KBM-7 (cell line): ENCODE data around the gene FBLN5.

Experiments used
- DNase-seq: peaks from one replicate; pipeline ENCODE4 v3.0.0-alpha.2; 2015
- in situ Hi-C: fragments of 300-500 bp; cut with MboI; formaldehyde crosslinking; loops from 2 replicates; pipeline ENCODE4 v1.14.3; 2020; ENCODE audit warnings: low sequenced_read_pairs, low pct_unique_long_range_greater_than_20kb, mixed read lengths

Gene FBLN5

DNA sequence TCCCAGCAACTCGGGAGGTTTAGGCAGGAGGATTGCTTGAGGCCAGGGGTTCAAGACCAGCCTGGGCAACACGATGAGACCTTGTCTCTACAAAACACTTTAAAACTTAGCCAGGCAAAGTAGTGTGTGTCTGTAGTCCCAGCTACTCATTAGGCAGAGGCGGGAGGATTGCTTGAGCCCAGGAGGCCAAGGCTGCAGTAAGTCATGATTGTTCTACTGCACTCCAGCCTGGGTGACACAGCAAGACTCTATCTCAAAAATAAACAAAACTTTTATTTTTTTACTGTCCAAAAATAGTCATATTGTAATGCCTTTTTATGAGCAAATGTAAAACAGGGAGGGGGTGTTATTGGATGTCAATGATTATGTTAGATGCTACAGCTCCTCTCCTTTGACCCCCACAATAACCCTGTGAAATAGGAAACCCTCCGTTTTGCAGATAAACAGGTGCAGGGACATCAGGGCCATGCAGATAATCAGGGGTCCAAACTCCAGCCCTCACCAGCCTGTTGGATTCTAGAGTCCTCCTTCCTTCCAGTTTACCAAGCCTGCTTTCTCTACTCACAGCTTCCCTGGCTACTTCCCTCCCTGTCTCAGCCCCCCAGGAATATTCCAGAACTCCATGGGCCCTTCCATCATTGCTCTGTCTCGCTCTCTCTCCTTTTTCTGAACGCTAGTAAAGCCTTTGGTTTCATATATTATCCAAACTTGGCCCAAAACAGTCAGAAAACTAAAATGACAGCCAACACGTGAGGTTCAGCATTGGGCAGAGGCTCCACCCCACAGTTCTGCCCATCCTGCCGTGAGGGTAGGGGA lies 5.9 kb upstream of the FBLN5 start:
- in situ Hi-C loops = no loop called here
- DNase-seq = no peak

DNA sequence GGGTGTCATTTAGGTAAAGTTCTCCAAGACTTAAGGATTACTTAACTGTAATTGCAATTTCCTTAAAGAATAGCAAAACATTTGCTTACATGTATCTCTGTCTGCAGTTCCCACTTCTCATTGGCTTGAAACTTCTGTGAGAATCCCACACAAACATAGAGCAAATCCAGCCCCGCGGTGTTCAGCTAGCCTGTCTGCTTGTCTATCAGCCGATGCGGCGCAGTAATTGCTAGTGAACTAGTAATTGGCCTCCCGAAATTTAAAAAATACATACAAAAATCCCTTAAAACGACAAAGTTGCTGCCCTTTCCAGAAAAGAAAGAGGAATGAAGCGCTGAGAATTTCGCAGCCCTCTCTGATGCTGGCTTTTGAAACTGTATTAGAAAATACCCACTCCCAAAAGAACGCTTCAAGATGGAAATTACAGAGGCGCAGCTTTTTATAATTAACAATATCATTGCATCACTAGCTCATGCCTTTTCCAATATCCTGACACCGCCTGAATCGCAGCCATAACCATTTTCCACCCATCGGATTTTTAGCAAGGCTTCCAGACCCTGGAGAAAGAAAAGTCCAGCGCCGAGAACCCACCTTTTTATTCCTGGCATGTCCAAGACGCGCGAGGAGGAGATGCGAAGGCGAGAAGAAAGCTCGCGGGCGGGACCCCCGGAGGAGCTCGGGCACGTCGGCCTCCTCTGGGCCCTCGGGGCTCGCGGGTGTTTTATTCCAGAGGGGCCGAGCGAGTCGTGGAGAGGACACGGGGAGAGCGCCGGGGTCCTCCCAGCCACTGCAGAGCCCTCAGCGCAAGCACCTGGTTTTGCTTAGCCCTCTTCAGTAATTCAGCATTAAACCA lies 646 bp downstream of the FBLN5 start:
- peak; percentile 11 for DNase-seq
- in situ Hi-C loops = no loop called here

DNA sequence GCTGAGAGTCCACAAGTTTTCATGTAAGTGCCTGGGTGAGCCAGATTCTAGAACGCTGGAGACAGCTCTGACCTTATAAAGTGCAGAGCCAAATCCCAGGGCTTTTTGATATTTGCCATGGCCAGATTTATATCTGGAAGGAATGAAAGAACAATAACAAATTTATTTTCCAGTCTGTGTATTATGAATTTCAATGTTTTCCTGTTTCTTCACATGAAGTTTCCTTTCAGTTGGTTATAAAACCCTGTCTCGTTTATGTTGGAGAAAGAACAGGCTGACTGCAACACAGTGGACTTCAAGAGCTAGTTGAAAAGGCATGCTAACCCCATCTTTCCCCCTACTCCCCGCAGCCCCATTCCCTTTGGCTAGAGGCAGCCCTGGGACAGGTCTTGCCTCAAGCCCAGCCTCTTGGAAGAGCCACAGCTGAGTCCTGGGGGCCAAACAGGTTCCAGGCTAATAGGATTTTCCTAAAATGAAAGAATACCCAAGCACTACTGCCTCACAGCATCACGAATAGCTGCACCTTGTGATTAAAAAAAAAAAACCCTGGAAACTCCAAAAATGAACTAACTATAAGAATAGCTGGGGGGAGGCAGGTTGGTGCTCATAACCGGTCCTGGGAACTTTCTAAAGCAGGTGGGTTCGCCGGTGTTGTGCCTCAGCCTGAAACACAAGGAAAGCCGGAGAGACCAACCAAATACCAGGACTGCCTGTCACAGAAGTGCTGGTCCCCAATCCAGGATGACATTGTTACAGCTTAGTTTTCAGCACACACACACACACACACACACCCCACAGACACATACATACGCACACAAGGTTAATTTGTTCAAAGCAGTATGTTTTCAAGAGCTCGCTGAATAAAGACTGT lies 1.5 kb downstream of the FBLN5 start:
- in situ Hi-C loops = no loop called here
- no peak for DNase-seq

DNA sequence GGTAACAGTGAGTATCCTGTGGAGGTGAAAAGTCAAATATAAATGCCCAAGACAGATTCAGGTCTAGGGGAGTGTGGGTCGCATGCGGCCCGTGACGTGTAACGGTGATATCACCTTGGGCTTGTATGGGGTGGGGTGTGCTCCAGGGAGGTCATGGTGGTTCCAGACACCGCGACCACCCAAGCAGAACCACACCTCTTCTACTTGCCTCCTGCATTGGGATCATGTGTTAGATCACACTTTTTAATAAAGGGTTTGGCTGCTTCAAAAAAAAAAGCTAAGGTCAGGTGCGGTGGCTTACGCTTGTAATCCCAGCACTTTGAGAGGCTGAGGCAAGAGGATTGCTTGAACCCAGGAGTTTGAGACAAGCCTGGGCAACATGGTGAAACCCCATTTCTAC lies 4.5 kb downstream of the FBLN5 start:
- in situ Hi-C loops = no loop called here
- DNase-seq = no peak

DNA sequence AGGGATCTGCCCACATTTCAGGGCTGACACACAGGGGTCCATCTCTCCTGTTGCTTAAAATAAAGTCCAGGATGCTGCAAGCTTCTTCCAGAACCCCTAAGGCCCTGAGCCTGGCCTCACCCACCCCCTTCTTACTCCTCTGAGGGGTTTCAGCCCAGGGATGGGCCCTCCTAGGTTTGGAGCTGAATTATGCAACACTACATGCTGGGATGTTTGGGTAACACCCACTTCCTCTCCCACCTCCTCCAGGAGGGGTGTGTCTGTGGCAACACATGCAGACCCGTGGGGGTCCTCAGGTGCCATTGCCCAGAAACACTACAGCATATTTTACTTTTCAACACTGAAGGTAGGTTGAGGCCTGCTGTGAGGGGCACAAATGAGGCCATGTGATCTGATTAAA lies 5.4 kb downstream of the FBLN5 start:
- in situ Hi-C loops = no loop called here
- no peak for DNase-seq

DNA sequence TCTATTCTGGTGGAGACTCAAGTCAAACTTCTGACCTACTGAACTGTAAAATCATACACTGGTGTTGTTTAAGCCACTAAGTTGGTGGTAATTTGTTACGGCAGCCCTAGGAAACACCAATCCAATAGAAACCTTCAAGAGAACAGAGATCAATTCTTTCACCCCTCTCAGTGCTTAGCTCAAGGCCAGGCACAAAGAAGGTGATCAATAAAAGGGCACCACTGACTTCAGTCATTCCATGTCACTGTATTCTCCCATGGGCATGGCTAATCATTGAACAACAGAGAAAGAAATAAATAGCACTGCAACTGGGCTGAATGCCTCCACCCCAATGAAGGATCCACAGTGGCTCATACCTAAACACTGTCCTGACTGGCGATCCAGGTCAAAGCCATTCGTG lies 7.3 kb downstream of the FBLN5 start:
- in situ Hi-C loops = no loop called here
- DNase-seq = no peak

DNA sequence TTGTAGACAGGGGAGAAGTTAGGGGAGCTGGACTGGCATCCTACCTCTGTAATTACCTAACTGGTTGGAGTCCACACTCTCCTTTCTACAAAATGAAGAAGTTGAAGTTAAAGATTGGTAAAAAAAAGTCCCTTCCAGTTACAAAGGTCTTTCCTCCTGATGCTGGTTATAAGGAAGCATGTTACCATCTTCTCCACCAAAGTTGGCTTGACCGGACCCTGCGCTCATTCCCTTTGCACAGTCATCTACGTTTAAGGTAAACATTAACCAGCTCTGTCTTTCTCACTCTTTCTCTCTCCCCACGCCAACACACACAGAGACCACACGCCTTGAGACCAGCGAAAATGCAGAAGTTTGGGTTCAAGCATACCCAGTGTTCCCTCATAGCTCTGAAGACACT lies 11.9 kb downstream of the FBLN5 start:
- DNase-seq = no peak
- in situ Hi-C loops = no loop called here

DNA sequence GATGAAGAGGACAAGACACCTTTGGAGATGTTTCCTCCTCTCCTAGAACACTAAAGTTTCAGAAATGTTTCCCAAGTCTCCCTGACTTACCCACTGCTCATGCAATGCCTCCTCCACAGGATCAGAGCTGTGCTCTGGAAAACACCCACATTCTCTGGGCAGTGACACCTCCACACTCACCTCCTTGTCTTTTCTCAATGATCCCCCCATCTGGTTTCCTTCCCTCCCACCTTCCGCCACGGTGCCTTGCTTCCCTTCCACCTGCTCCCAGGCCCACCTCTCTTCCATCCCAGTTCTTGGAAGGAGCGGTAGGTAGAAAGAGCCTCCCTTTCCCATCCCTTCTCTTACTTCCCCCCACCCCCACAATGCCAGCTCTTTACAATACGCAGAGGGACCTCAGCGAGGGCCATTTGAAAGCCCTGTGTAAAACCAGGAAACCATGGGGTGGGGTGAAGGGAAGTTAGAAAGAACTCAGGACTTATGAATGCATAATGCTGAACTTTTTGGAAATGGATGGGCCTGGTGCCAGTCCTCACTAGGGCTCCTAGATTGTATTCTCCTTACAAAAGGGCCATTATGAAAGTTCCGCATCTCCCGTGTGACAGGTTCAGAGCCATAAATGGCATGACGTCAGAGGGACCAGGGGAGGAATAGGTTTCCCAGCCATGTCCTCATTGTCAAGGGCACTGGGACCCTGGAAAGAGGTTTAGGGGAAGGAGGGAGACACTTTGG lies 12.8 kb downstream of the FBLN5 start:
- in situ Hi-C loops = no loop called here

DNA sequence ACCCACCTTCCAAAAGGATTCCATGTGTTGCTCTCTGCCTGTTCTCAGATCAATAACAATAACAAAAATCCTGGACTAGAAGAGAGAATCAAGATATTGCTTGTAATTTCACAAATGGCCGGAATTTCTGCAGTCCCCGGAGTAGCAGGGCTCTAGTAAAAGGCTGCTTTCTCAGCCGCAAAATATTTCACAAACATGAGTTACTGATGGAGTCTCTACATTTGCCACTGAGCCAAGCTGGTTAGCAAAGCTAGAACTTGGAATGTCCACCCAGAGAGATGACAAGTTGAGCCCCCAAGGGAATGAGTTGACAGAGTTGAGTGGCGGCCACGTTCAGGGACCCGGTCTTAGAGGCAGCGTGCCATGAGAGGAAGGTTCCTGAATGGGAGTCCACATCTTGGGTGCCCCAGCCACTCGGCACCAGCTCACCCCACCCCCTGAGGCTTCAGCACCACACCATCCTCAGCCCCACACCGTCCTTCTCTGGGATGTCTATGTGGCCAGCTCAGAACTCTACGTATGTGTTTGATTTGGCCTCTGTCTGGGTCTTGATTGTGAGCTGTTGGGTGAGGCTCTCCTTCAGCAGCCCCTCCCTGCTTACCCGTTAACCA lies 15.9 kb downstream of the FBLN5 start:
- no peak for DNase-seq
- in situ Hi-C loops = no loop called here

More for the DNA sequence above, 12.8 kb downstream of the FBLN5 start:
- DNase-seq = no peak

DNA sequence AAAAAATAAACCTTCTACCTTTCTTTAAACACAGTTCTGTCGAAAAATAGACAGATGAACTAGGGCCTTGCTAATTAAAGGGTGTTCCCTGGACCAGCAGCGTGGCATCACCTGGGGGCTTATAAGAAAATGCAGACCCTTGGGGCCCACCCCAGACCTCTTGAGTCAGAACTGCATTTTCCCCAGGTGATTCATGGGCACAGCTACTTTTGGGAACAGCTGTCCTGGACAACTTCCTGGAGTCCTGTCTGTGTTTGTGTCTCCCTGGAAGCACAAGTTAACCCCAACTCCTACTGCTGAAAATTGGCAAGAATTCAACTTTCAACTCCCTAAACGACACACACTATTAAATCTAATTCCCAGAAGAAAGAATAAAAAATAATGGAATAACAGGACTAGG lies 17.8 kb downstream of the FBLN5 start:
- DNase-seq = no peak
- in situ Hi-C loops = no loop called here

DNA sequence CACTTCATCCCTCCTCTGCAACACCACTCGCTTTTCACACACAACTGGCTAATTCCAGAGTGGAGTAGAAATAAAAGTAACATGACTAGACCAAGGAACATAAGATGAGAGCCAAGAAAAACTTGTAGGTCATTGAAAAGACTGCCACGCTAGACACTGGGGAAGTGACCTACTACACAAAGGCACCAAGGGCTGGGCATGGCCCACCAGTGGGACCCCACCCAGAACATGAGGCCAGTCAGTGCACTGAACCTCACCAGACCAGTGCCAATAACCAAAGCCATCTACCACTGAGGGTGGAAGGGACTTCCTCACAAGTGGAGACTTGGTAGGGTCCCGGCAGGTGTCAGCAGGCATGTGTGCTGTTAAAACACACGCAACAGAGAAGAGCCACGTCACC lies 19.7 kb downstream of the FBLN5 start:
- DNase-seq = no peak
- in situ Hi-C loops = no loop called here

DNA sequence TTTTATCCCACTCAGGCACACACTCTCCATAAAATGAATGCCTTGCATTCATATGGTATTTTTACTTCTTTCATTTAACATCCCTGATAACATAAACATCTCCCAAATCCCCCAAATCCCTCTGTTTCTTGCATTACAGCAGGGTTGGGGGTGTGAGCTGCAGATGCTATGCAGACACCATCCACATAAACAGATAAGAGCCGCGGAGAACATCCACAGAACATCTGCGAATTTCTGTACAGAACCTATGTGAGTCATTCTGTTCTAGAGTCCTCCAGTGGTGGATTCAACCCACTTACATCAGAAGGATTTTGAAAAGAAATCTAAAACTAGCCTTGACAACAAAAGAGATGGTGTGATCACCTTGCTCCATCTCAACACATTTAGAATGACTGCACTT lies 20.3 kb downstream of the FBLN5 start:
- in situ Hi-C loops = no loop called here
- DNase-seq = no peak

DNA sequence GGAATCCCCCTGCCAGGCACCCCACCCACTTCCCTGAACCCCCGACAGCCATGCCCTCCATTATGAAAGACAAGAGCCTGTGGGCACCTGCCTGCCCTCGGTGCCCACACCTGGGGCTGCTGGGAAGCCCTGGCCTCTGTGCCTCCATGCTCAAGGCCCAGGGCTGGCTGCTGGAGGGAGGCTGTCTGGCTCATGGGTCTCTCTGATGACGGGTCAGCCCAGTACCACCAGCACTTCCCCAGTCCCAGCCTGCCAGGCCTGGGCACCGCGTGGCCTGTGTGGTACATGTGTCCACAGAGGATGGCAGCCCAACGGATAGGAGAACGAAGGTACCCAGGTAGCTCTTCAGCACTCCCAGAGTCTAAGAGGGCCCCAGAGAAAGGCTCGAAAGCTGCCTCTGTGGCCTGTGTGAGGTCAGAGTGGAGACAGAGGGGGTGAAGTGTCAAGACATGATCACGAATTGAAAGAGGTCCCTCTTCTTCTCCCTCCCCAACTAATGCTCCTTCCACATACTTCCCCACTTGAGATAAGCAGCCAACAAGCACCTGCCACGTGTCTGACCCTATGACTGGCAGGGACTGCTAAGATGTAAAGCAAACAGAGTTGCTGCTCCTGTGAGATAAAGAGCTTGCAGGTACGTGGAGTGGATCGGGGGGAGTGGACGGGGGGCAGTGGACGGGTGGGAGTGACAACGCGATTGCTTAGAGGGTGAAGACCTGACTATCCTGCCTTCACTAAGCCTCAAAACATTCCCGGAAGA lies 21.2 kb downstream of the FBLN5 start:
- DNase-seq = no peak
- in situ Hi-C loops = no loop called here

DNA sequence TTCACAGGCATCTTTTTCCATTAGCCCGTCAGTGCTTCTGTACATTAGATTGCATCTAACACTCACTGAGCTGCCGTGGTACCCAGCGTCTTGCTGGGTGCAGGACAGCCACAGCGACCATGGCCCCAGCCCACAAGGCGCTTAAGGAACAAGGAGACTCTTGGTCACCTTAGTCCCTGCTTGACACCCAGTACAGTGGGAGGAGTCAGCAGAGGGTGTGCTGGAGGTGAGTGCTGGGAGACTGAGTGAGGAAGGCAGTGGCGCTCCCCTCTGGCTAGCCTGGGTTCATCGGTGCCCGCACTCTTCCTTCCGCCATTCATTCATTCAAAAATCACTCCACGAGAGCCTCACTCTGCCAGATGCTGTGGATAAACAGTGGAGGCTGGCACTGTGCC lies 21.8 kb downstream of the FBLN5 start:
- DNase-seq = no peak
- in situ Hi-C loops = no loop called here

DNA sequence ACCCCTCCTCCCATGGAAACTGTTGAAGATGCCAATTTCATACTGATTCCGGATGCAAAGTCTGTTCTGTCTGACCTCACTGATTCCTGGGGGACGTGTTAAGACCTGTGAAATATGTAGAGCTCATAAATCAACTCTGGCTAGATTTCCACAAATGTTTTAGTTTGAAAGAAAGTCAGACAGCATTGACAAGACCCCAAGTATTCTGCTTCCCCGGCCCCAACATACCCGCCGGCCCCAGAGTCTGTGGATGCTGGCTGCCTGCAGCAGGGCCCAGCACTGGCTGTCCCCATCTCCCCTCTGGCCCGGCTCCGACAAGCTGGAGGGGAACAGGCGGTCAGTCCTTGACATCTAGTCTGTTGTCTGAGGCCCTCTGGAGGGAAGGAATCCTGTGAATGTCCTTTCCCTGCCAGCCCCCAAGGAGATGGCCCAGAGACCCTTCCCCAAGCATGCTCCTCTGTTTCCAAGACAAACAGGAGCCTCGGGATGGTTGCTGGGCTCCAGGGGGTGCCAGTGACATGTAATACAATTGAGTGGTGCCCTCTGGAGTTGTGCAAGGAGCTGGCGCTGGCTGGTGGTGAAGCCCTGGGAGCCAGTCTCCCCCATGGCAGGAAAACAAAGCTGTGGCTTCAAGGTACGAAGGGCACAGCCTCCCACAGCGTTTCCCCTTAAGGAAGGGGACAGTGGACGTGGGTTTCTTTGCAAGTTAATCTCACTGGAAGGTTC lies 22.3 kb downstream of the FBLN5 start:
- no peak for DNase-seq
- in situ Hi-C loops = no loop called here

DNA sequence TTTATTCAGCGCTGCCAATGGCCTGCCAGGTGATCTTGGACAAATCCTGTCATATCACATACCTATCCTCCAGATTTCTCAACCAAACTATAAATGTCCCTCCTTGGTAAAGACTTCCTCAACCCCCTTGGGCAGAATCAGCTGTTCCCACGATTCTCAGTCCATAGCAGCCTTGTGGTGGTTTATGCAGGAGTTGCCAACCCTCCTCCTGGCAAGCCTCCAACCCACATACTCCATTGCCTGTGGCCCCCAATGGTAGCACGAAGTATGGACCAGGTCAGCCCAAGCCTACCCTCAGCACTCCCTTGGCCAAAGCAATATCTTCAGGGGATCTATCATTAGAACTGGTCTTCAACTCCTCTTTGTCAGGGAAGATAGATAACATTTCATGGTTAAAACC lies 27.0 kb downstream of the FBLN5 start:
- in situ Hi-C loops = no loop called here
- no peak for DNase-seq

DNA sequence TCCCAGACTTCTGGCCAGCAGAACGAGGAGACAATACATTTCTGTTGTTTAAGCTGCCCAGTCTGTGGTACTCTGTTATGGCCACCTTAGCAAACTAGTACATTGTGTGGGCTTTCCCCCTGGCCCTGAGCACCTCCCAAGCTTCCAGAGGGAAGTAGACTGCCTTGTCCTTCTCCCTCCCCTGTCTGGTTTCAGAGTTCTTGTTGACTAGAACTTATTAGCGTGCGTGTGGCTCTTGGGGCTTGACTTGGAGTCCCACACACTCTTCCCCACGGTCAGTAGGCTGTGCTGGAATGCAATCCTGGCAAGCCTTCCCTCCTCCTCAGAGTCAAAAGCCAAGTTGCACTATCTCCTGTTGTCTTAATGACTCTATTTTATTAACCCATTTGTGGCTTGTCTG lies 27.7 kb downstream of the FBLN5 start:
- in situ Hi-C loops = no loop called here
- DNase-seq = no peak
